ENCODE measurements around the gene S1PR2. TPM values are rescaled to one million over a fixed set of nuclear protein-coding genes. Genes with fewer than 3 reads are reported as not detected.
"Not testable (repeated sequence)": the region's sequence is repeated elsewhere in the genome, so short reads cannot be mapped to it uniquely, and the experiment has no call there.

The S1PR2 gene
- polyA plus RNA-seq, 1 experiment: 12.5 TPM

- POLR2A ChIA-PET: no interaction called here
- CTCF ChIA-PET: interaction anchor here (0.8 kb wide), 1 partner anchor 53 kb away, joined by 3 read pairs; no protein-coding TSS in a partner anchor
- DNase-seq (ENCODE audit: low read depth): no peak
These were observed 24.8 kb downstream of the S1PR2 start for GRCh38 chr19:10206226-10206885.

DNA sequence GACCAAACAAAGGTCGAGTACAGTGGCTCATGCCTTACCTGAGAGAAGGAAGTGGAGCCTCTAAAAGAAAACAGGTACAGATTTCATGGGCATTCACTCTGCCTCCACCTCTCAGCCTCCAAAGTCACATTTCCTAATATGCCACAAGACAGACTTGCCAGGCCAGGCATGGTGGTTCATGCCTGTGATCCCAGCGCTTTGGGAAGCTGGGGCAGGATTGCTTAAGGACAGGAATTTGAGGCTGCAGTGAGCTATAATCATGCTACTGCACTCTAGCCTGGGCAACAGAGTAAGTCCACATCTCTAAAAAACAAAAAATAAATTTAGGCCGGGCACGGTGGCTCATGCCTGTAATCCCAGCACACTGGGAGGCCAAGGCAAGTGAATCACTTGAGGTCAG lies 25.5 kb downstream of the S1PR2 start:
- CTCF ChIA-PET: no interaction called here
- POLR2A ChIA-PET: no interaction called here
- TF ChIP-seq, protein P1, sequence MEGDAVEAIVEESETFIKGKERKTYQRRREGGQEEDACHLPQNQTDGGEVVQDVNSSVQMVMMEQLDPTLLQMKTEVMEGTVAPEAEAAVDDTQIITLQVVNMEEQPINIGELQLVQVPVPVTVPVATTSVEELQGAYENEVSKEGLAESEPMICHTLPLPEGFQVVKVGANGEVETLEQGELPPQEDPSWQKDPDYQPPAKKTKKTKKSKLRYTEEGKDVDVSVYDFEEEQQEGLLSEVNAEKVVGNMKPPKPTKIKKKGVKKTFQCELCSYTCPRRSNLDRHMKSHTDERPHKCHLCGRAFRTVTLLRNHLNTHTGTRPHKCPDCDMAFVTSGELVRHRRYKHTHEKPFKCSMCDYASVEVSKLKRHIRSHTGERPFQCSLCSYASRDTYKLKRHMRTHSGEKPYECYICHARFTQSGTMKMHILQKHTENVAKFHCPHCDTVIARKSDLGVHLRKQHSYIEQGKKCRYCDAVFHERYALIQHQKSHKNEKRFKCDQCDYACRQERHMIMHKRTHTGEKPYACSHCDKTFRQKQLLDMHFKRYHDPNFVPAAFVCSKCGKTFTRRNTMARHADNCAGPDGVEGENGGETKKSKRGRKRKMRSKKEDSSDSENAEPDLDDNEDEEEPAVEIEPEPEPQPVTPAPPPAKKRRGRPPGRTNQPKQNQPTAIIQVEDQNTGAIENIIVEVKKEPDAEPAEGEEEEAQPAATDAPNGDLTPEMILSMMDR (IDR thresholded peaks at IDR 0.05; ENCODE audit: insufficient read depth, low read depth, low read length): no peak
- H3K4me3 ChIP-seq (ENCODE audit: low read depth, low read length): no peak overlapping the region
- H3K36me3 ChIP-seq (ENCODE audit: control insufficient read depth, insufficient read depth, low read length): no peaks in the 10 kb centered on the region
- no peak for DNase-seq (ENCODE audit: low read depth)
- H3K27me3 ChIP-seq (ENCODE audit: control insufficient read depth, insufficient read depth, low read length): no peaks in the 10 kb centered on the region

More at GRCh38 chr19:10206226-10206885, 24.8 kb downstream of the S1PR2 start:
- Histone ChIP-seq H3K36me3 (ENCODE audit: control insufficient read depth, insufficient read depth, low read length) (no peaks in the 10 kb centered on the region), H3K27me3 (ENCODE audit: control insufficient read depth, insufficient read depth, low read length) (no peaks in the 10 kb centered on the region), H3K4me3 (ENCODE audit: low read depth, low read length) (no peak overlapping the region)
- TF ChIP-seq, protein P1 (IDR thresholded peaks at IDR 0.05; ENCODE audit: insufficient read depth, low read depth, low read length): no peak

DNA sequence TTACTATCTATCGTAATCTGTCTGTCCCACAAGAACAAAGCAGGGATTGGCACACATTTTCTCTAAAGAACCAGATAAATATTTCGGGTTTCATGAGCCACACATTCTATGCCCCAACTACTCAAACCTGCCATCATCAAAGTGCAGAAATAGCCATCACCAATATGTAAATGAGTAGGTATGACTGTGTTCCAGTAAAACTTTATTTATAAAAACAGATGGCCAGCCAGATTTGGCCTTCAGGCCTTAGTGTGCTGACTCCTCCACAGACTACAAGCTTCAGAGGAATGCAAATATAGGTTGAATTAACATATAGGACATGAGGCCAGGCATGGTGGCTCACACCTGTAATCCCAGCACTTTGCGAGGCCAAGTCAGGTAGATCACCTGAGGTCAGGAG lies 27.4 kb downstream of the S1PR2 start:
- CTCF ChIA-PET: no interaction called here

DNA sequence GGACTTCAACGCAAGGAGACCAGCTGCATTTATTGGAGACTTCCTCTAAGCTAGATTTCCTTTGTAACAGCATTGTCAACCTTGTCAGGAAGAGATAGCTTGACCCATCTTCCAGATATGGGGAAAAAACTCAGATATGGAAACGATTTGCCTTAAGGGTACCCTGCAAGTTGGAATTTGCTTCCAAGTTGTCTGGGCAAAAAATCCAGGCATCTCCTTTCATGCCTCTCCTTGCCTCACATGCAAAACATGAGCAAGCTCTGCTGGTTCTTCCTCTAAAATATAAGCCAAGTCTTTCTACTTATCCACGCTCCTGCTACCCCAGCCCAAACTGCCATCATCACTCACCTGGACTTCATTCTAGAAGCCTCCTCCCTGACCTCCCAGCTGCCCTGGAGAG lies 30.0 kb downstream of the S1PR2 start:
- POLR2A ChIA-PET: no interaction called here
- DNase-seq (ENCODE audit: low read depth): no peak
- H3K4me3 ChIP-seq (ENCODE audit: low read depth, low read length): no peak overlapping the region
- H3K36me3 ChIP-seq (ENCODE audit: control insufficient read depth, insufficient read depth, low read length): no peaks in the 10 kb centered on the region
- TF ChIP-seq, protein P1 (IDR thresholded peaks at IDR 0.05; ENCODE audit: insufficient read depth, low read depth, low read length): no peak
- H3K27me3 ChIP-seq (ENCODE audit: control insufficient read depth, insufficient read depth, low read length): no peaks in the 10 kb centered on the region
- CTCF ChIA-PET: interaction anchor here (0.9 to 1.3 kb wide), 4 partner anchors 9 to 49 kb away, joined by 3 to 6 read pairs (median 3); no protein-coding TSS in a partner anchor

More for the DNA sequence above, 27.4 kb downstream of the S1PR2 start:
- H3K4me3 ChIP-seq (ENCODE audit: low read depth, low read length): no peak overlapping the region
- no peaks in the 10 kb centered on the region for H3K36me3 ChIP-seq (ENCODE audit: control insufficient read depth, insufficient read depth, low read length)
- POLR2A ChIA-PET: no interaction called here
- no peak for DNase-seq (ENCODE audit: low read depth)
- H3K27me3 ChIP-seq (ENCODE audit: control insufficient read depth, insufficient read depth, low read length): no peaks in the 10 kb centered on the region
- TF ChIP-seq, protein P1 (IDR thresholded peaks at IDR 0.05; ENCODE audit: insufficient read depth, low read depth, low read length): no peak

DNA sequence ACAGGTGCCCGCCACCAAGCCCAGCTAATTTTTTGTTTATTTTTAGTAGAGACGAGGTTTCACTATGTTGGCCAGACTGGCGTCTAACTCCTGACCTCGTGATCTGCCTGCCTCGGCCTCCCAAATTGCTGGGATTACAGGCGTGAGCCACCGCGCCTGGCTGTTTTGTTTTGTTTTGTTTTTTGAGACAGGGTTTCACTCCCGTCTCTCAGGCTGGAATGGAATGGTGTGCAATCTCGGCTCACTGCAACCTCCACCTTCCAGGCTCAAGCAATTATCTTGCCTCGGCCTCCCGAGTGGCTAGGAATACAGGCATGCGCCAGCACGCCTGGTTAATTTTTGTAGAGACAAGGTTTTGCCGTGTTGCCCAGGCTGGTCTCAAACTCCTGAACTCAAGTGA lies 31.0 kb downstream of the S1PR2 start:
- CTCF ChIA-PET: interaction anchor here (0.6 to 1.4 kb wide), 3 partner anchors 10 to 27 kb away, joined by 3 read pairs; no protein-coding TSS in a partner anchor
- H3K27me3 ChIP-seq (ENCODE audit: control insufficient read depth, insufficient read depth, low read length); H3K36me3 ChIP-seq (ENCODE audit: control insufficient read depth, insufficient read depth, low read length); DNase-seq (ENCODE audit: low read depth); POLR2A ChIA-PET; H3K4me3 ChIP-seq (ENCODE audit: low read depth, low read length): not testable (repeated sequence)

GRCh38 chr19:10198889-10199644 lies 32.1 kb downstream of the S1PR2 start:
- H3K27me3 ChIP-seq (ENCODE audit: control insufficient read depth, insufficient read depth, low read length); H3K36me3 ChIP-seq (ENCODE audit: control insufficient read depth, insufficient read depth, low read length); H3K4me3 ChIP-seq (ENCODE audit: low read depth, low read length); DNase-seq (ENCODE audit: low read depth); POLR2A ChIA-PET: not testable (repeated sequence)
- CTCF ChIA-PET: interaction anchor here (0.6 to 1.8 kb wide), 2 partner anchors 20 to 51 kb away, joined by 3 to 9 read pairs; no protein-coding TSS in a partner anchor

Data from BJ (cell line).